GM18508 (cell line): ENCODE results near the gene ARHGAP40.
"Not testable (repeated sequence)": the region's sequence is repeated elsewhere in the genome, so short reads cannot be mapped to it uniquely, and the experiment has no call there.

ENCODE experiments used
- ATAC-seq: cut with Tn5 transposase; IDR thresholded peaks from one replicate; pipeline ENCODE4 v1.9.1; 2021; ENCODE audit warnings: moderate number of reproducible peaks; ENCODE audit not compliant: insufficient read depth, unreplicated experiment

Gene ARHGAP40

GRCh38 chr20:38586181-38586525 lies 15.5 kb upstream of the ARHGAP40 start:
- ATAC-seq, result no peak

GRCh38 chr20:38588303-38588702 lies 13.3 kb upstream of the ARHGAP40 start:
- ATAC-seq, result no peak

- ATAC-seq, result no peak
Measured at GRCh38 chr20:38589351-38589750, 12.3 kb upstream of the ARHGAP40 start.

GRCh38 chr20:38589967-38590675 lies 11.5 kb upstream of the ARHGAP40 start:
- ATAC-seq, result no peak

- no peak for ATAC-seq
Measured at GRCh38 chr20:38590676-38591473, 10.7 kb upstream of the ARHGAP40 start.

GRCh38 chr20:38591474-38592410 lies 9.9 kb upstream of the ARHGAP40 start:
- no peak for ATAC-seq

- not testable (repeated sequence) for ATAC-seq
Measured at GRCh38 chr20:38592411-38592790, 9.2 kb upstream of the ARHGAP40 start.

- ATAC-seq, result not testable (repeated sequence)
Measured at GRCh38 chr20:38594281-38594680, 7.3 kb upstream of the ARHGAP40 start.

GRCh38 chr20:38595886-38596285 lies 5.7 kb upstream of the ARHGAP40 start:
- ATAC-seq, result not testable (repeated sequence)

- no peak for ATAC-seq
Measured at GRCh38 chr20:38599410-38599882, 2.2 kb upstream of the ARHGAP40 start.

GRCh38 chr20:38600057-38600456 lies 1.6 kb upstream of the ARHGAP40 start:
- no peak for ATAC-seq

GRCh38 chr20:38602185-38602581 lies 574 bp downstream of the ARHGAP40 start:
- no peak for ATAC-seq

GRCh38 chr20:38603286-38603685 lies 1.7 kb downstream of the ARHGAP40 start:
- ATAC-seq, result no peak

GRCh38 chr20:38604873-38605303 lies 3.3 kb downstream of the ARHGAP40 start:
- no peak for ATAC-seq

- ATAC-seq, result no peak
Measured at GRCh38 chr20:38607351-38607750, 5.7 kb downstream of the ARHGAP40 start.

- ATAC-seq, result no peak
Measured at GRCh38 chr20:38608188-38608587, 6.6 kb downstream of the ARHGAP40 start.

- no peak for ATAC-seq
Measured at GRCh38 chr20:38609815-38610214, 8.2 kb downstream of the ARHGAP40 start.

GRCh38 chr20:38610521-38610920 lies 8.9 kb downstream of the ARHGAP40 start:
- no peak for ATAC-seq

GRCh38 chr20:38612751-38613515 lies 11.3 kb downstream of the ARHGAP40 start:
- no peak for ATAC-seq

GRCh38 chr20:38615283-38615682 lies 13.7 kb downstream of the ARHGAP40 start:
- ATAC-seq, result no peak
